PC-9 (cell line): ENCODE results near the gene PYDC1.

Experiments used
- CTCF ChIP-seq: fragments of 200-600 bp; sonication (generic); conservative IDR thresholded peaks from 2 replicates; pipeline ENCODE4 v1.6.1; 2017; ENCODE audit warnings: mixed run types, antibody characterized with exemption, mild to moderate bottlenecking, moderate library complexity
- EZH2 ChIP-seq: fragments of 200-600 bp; sonication (generic); IDR thresholded peaks from 2 replicates; pipeline ENCODE4 v1.8.0; 2017; ENCODE audit warnings: antibody characterized with exemption, low read depth

- TF ChIP-seq CTCF = no peak
- TF ChIP-seq EZH2 = no peak
These were observed 3.6 kb downstream of the PYDC1 start for GRCh38 chr16:31213342-31213741.
